GM19240 (cell line): ENCODE data around the gene VCAM1.
"Not testable (repeated sequence)": the region's sequence is repeated elsewhere in the genome, so short reads cannot be mapped to it uniquely, and the experiment has no call there.

ENCODE experiments used
- DNase-seq: peaks from one replicate; pipeline ENCODE4 v3.0.0; 2011; ENCODE audit warnings: low spot score; ENCODE audit not compliant: insufficient read length

Gene VCAM1

DNA sequence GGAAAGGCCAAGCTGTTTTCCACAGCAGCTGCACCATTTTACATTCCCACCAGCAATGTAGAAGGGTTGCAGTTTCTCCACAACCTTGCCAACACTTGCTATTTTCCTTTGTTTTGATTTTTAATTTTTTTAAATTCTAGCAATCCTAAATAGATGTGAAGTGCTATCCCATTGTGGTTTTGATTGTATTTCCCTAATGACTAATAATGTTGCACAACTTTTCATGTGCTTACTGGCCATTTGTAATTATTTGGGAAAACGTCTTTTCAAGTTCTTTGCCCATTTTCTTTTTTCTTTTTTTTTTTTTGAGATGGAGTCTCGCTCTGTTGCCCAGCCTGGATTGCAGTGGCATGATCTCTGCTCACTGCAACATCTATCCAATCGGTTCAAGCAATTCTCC, 53.9 kb downstream of the VCAM1 start:
- DNase-seq = no peak

DNA sequence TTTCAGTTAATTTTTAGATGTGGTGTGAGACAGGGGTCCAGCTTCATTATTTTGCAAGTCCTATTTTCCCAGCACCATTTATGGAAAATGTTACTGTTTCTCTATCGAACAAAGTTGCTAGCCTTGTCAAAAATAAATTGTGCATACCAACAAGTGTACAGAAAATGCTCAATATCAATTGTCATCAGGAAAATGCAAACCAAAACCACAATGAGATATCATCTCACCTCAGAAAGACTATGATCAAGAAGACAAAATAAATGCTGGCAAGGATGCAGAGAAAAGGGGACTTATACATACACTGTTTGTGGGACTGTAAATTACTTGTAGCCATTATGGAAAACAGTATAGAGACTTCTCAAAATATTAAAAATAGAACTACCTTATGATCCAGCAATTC, 54.8 kb downstream of the VCAM1 start:
- no peak for DNase-seq

DNA sequence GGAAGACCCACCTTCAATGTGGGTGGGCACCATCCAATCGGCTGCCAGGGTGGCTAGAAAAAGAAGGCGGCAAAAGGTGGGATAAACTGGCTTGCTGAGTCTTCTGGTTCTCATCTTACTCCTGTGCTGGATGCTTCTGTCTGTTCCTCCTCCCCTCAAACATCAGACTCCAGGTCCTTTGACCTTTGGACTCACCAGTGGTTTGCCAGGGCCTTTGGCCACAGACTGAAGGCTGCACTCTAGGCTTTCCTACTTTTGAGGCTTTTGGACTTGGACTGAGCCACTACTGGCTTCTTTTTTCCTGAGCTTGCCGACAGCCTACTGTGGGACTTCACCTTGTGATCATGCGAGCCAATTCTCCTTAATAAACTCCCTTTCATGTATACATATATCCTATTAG, 55.9 kb downstream of the VCAM1 start:
- no peak for DNase-seq

DNA sequence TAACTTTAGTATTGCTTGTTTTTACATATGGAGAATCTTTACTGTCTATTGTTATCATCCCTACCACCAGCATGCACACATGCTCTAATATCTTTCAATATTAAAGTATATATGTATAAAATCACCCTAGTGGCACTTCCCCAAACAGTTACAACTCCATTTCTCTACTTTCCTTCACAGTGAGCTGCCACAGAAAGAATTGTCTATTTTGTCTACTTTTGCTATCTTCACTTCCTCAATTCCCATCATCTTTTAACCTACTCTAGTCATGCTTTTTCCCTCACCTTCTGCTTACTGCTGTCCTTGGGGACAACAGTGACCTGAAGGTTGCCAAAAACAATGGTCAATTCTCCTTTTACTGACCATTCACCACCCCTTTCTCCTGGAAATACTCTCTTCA, 59.2 kb downstream of the VCAM1 start:
- DNase-seq = no peak

DNA sequence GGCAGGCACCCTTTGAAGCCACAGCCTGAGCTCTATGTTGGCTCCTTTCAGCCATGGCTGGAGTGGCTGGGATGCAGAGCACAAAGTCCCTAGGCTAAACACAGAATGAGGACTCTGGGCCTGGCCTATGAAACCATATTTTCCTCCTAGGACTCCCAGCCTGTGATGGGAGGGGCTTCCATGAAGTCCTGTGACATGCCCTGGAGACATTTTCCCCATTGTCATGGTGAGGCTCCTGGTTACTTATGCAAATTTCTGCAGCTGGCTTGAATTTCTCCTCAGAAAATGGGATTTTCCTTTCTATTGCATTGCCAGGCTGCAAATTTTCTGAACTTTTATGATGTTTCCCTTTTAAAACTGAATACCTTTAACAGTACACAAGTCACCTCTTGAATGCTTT, 61.3 kb downstream of the VCAM1 start:
- no peak for DNase-seq

DNA sequence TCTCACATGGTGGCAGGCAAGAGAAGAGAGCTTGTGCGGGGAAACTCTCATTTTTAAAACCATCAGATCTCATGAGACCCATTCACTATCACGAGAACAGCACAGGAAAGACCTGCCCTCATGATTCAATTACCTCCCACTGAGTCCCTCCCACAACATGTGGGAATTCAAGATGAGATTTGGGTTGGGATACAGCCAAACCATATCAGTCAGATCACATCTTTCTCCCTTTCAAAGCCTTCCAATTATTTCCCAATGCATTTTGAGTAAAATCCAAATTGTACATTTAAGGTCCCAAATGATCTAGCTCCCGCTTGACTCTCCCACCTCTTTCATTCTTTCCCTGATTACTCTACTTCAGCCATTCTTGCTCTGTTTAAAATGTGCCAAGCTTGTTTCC, 62.2 kb downstream of the VCAM1 start:
- not testable (repeated sequence) for DNase-seq

DNA sequence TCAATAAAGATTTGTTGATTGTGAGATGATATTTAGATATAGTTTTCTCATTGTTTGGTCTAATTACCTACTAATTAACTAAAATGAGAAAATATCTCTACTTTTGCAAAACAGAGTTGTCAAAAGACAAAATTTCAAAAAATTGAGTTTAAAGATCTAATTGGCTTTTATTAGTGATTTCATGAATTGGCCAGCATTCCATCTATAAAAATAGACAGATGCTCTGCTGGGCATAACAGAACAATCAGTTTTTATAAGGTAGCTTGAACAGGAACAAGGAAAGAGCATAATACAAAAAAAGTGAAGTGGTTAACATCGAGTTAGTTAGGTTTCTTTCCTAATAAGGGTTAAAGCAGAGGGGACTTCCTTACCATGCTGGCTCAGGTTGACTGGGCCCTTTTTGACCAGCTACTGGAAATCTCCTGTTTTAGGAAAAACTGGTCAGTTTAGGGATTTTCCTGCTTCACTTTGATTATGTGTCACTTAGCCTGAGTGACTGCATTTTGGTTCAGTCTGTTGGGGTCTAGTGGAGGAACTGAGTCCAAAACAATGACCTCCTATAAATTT, 63.0 kb downstream of the VCAM1 start:
- DNase-seq = no peak

DNA sequence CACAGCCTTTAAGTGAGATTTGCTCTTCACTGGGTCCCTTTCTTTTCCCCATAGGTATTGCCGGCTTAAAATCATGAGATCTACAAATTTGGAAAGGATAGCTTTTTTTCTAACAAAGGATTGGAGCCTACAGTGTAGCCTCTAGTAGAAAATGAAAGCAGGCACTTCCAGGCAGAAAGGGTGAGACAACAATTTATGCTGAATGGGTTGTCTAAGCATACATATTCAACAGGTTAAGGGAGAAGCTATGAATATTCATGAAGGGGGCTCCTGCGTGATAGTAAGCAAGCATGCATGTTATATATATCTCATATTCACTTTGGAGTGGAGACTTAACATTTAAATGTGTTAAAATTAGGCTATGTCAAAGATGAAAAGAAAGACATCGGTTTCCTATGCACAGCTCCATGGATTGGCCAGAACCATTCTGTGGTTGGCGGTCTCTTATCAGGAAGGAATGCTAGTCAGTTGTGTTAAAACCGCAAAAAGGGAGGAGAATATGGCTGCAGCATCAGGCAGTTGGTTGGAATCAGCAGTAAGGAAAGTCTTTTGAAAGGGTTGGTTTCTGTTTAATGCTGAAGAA, 66.0 kb downstream of the VCAM1 start:
- DNase-seq = no peak

DNA sequence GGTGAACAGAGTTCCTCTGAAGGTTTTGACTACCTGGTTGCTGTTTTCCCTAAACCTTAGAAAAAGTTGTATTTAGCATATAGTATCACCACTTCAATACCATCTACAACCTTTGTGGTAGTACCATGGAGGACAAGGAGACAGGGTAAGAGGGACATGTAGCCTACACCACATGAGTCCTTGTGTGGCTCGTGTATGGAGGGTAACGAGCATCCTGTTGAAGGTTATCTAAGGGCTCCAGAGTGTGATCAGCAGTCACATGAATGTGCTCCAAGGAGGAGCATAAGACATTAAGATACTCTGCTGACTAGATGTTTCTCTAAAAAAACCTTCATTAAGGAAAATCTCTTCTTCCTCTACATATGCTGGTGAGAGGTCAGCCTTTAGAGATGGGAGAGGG, 67.3 kb downstream of the VCAM1 start:
- DNase-seq = no peak
